ENCODE data around the gene PRKCA. TPM values are rescaled to one million over a fixed set of nuclear protein-coding genes. Genes with fewer than 3 reads are reported as not detected.

Gene PRKCA
- total RNA-seq, 3 donors from 2014 or later: 42.3 to 77.7 (median 56.3) TPM

DNA sequence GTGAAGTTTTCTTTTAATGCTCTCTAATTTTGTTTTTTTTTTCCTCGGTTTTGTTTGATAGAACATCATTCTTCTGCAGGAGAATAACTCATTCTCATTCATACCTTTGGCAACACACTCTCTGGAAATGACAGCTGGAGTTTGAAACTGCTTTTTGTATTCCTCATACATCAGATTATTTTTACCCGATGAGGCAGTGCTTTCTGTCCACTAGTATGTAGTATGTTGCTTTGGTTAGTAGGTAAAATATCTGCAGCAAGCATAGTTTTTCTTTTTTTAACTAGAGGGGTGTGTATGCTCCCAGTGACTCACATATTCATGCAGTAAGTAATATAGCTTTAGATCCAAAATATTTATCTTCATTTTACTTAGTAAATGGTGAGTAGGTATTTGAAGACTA, 6.4 kb downstream of the PRKCA start:
- intact Hi-C loops (cut with DNase I, micrococcal nuclease): no loop called here
- Histone ChIP-seq H3K9me3 (no peaks in the 10 kb centered on the region), H3K36me3 (ENCODE audit: low read depth) (no peaks in the 10 kb centered on the region), H3K4me1 (ENCODE audit: low read depth) (peaks cover 4% of the 10 kb centered on the region), H3K4me3 (no peak overlapping the region)
- DNase-seq (no peak), ATAC-seq (no peak)
- TF ChIP-seq, protein P1, sequence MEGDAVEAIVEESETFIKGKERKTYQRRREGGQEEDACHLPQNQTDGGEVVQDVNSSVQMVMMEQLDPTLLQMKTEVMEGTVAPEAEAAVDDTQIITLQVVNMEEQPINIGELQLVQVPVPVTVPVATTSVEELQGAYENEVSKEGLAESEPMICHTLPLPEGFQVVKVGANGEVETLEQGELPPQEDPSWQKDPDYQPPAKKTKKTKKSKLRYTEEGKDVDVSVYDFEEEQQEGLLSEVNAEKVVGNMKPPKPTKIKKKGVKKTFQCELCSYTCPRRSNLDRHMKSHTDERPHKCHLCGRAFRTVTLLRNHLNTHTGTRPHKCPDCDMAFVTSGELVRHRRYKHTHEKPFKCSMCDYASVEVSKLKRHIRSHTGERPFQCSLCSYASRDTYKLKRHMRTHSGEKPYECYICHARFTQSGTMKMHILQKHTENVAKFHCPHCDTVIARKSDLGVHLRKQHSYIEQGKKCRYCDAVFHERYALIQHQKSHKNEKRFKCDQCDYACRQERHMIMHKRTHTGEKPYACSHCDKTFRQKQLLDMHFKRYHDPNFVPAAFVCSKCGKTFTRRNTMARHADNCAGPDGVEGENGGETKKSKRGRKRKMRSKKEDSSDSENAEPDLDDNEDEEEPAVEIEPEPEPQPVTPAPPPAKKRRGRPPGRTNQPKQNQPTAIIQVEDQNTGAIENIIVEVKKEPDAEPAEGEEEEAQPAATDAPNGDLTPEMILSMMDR (IDR thresholded peaks at IDR 0.05): no peak

DNA sequence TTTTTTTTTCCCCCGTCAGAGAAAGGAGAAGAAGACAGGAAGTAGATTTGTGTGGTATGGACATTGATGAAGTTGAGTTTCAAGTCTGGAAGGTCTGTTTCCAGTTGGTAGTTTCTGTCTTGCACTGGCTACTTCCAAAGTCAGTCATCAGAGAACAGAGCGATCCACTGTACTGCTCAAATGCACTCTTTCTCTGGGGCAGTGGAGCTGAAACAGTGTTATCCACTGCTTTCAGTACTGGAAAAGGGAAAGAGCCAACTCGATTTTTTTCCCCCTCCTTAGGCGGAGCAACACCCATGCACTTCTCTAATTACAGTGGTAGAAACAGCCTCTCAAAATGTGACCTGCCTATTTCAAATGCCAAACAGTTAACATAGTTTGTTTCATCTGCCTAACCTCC, 7.4 kb downstream of the PRKCA start:
- TF ChIP-seq, protein P1 (IDR thresholded peaks at IDR 0.05): no peak
- H3K4me1 ChIP-seq (ENCODE audit: low read depth): no peaks in the 10 kb centered on the region
- H3K9me3 ChIP-seq: no peaks in the 10 kb centered on the region
- H3K4me3 ChIP-seq: no peak overlapping the region
- no peak for DNase-seq
- no peak for ATAC-seq
- no peaks in the 10 kb centered on the region for H3K36me3 ChIP-seq (ENCODE audit: low read depth)
- intact Hi-C loops (cut with DNase I, micrococcal nuclease): no loop called here

DNA sequence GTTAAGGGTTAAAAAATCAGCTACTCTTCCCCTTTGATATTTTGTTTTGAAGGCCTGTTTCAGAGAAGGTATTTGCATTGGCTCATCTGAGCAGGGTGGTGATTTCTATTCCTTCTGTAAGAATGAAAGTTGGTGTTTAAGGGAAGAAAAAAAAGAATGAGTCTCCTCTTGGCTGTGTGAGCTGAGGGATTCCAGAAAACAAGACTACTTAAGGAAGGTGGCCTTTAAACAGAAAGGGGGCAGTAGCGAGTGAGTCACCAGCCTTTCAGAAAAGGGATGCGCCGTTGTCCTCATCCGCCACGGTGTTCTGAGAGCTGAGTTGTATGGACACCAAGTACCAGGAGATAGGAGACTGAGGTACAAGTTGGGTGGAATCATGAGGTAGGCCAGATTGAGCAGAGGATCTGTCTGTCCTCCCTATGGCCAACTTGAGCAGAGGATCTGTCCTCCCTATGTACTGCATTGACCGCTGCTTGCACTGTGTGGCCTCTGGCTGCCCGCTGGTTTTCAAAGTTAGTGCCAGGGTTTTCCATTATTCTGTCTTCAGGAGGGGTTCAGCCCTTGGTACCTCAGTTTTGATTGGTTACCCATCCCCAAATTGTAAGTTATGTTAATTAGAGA, 8.2 kb downstream of the PRKCA start:
- no peak for DNase-seq
- ATAC-seq: no peak
- no peaks in the 10 kb centered on the region for H3K36me3 ChIP-seq (ENCODE audit: low read depth)
- intact Hi-C loops (cut with DNase I, micrococcal nuclease): no loop called here
- H3K4me3 ChIP-seq: no peak overlapping the region
- no peaks in the 10 kb centered on the region for H3K9me3 ChIP-seq
- H3K4me1 ChIP-seq (ENCODE audit: low read depth): no peaks in the 10 kb centered on the region
- TF ChIP-seq, protein P1 (IDR thresholded peaks at IDR 0.05): no peak

DNA sequence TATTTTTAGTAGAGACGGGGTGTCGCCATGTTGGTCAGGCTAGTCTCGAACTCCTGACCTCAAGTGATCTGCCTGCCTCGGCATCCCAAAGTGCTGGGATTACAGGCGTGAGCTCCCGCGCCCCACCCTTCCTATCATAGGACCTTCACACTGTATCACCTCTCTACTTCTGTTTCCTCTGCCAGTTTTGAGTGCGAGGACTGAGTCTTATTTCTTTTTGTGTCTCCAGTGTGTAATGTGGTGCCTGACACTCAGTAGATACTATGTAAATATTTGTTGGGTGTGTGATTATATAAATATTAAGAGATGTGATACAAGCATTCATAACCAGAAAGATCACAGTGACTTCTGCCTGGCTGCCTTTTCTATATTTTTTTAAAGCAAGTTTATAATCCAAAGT, 10.5 kb downstream of the PRKCA start:
- Histone ChIP-seq H3K9me3 (no peaks in the 10 kb centered on the region), H3K36me3 (ENCODE audit: low read depth) (no peaks in the 10 kb centered on the region), H3K4me3 (no peak overlapping the region), H3K4me1 (ENCODE audit: low read depth) (no peaks in the 10 kb centered on the region)
- DNase-seq (no peak), ATAC-seq (peak; percentile 28)
- intact Hi-C loops (cut with DNase I, micrococcal nuclease): no loop called here
- TF ChIP-seq, protein P1 (IDR thresholded peaks at IDR 0.05): no peak

DNA sequence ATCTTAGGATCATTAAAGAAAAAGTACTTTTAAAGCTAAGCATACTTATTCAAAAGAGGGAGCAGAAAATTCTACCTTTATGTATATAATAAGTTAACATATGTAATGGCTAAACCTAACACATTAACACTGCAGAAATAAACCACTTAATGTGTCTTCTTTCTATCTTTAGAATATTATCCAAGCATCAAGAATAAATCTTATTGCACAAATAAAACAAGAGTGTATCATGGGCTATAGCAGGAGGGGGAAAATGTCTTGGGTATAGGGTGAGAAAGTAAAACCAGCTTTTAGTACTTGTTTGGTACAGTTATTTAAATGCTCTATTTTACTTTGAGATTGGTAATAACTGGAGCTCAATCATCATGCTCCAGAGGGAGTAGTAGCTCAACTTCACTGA, 10.9 kb downstream of the PRKCA start:
- no peak overlapping the region for H3K4me3 ChIP-seq
- H3K4me1 ChIP-seq (ENCODE audit: low read depth): no peaks in the 10 kb centered on the region
- TF ChIP-seq, protein P1 (IDR thresholded peaks at IDR 0.05): no peak
- no peaks in the 10 kb centered on the region for H3K9me3 ChIP-seq
- DNase-seq (no peak), ATAC-seq (no peak)
- intact Hi-C loops (cut with DNase I, micrococcal nuclease): no loop called here
- H3K36me3 ChIP-seq (ENCODE audit: low read depth): no peaks in the 10 kb centered on the region
